Renal cortex interstitium (tissue), 15 donors: ENCODE measurements around the gene HPS4. TPM values are rescaled to one million over a fixed set of nuclear protein-coding genes. Genes with fewer than 3 reads are reported as not detected.
"Not testable (repeated sequence)": the region's sequence is repeated elsewhere in the genome, so short reads cannot be mapped to it uniquely, and the experiment has no call there.

ENCODE experiments used
- DNase-seq, 11 donors: peaks; one replicate each; pipeline ENCODE4 v3.0.0-alpha.2; 2013; ENCODE audit warnings: low read depth in 9 of 11, low spot score in 4 of 11; ENCODE audit errors: extremely low read depth in 1 of 11
- long read RNA-seq, 16 experiments: transcript quantifications; one replicate each; lab custom pipeline, GENCODE V29; 2026
- polyA plus RNA-seq, 3 donors: library from polyadenylated mRNA; unstranded; fragments of 120-200 nt; gene quantifications; one replicate each; pipeline ENCODE4 v1.2.1, GENCODE V29; 2013; ENCODE audit not compliant: insufficient read length in 3 of 3

HPS4 gene
- 10 to 100 TPM; 31.3 to 43.0 (median 39.2) TPM for polyA plus RNA-seq
- long read RNA-seq, donor 1, partial matches to known transcripts: 0 of 2 reads
- long read RNA-seq, donor 1, other reads (novel, unspliced or antisense): 0 of 2 reads
- long read RNA-seq, donor 2, partial matches to known transcripts: 5 of 5 reads
- long read RNA-seq, donor 2, other reads (novel, unspliced or antisense): 0 of 5 reads
- long read RNA-seq, donor 3: 0 reads
- long read RNA-seq, donor 4, partial matches to known transcripts: 0 of 5 reads
- long read RNA-seq, donor 4, other reads (novel, unspliced or antisense): 5 of 5 reads
- long read RNA-seq, donor 5, partial matches to known transcripts: 0 of 1 reads
- long read RNA-seq, donor 5, other reads (novel, unspliced or antisense): 0 of 1 reads
- long read RNA-seq, donor 6, partial matches to known transcripts: 11 of 11 reads
- long read RNA-seq, donor 6, other reads (novel, unspliced or antisense): 0 of 11 reads
- long read RNA-seq, donor 7, full-length matches to known transcripts: 3 of 3 reads
- long read RNA-seq, donor 7, partial matches to known transcripts: 0 of 3 reads
- long read RNA-seq, donor 7, other reads (novel, unspliced or antisense): 0 of 3 reads
- long read RNA-seq, donor 8, partial matches to known transcripts: 0 of 1 reads
- long read RNA-seq, donor 8, other reads (novel, unspliced or antisense): 0 of 1 reads
- long read RNA-seq, donor 9, partial matches to known transcripts: 0 of 1 reads
- long read RNA-seq, donor 9, other reads (novel, unspliced or antisense): 0 of 1 reads
- long read RNA-seq, donor 10, full-length matches to known transcripts: 2 of 2 reads
- long read RNA-seq, donor 10, partial matches to known transcripts: 0 of 2 reads
- long read RNA-seq, donor 10, other reads (novel, unspliced or antisense): 0 of 2 reads
- long read RNA-seq, donor 11, partial matches to known transcripts: 0 of 1 reads
- long read RNA-seq, donor 11, other reads (novel, unspliced or antisense): 0 of 1 reads
- long read RNA-seq, donor 12, partial matches to known transcripts: 0 of 1 reads
- long read RNA-seq, donor 12, other reads (novel, unspliced or antisense): 0 of 1 reads
- long read RNA-seq, donor 13, full-length matches to known transcripts: 5 of 17 reads
- long read RNA-seq, donor 13, partial matches to known transcripts: 12 of 17 reads
- long read RNA-seq, donor 13, other reads (novel, unspliced or antisense): 0 of 17 reads
- long read RNA-seq, donor 14: 0 reads
- long read RNA-seq, donor 15: 0 reads
- long read RNA-seq, donor 16, full-length matches to known transcripts: 3 of 8 reads
- long read RNA-seq, donor 16, partial matches to known transcripts: 5 of 8 reads
- long read RNA-seq, donor 16, other reads (novel, unspliced or antisense): 0 of 8 reads

DNA sequence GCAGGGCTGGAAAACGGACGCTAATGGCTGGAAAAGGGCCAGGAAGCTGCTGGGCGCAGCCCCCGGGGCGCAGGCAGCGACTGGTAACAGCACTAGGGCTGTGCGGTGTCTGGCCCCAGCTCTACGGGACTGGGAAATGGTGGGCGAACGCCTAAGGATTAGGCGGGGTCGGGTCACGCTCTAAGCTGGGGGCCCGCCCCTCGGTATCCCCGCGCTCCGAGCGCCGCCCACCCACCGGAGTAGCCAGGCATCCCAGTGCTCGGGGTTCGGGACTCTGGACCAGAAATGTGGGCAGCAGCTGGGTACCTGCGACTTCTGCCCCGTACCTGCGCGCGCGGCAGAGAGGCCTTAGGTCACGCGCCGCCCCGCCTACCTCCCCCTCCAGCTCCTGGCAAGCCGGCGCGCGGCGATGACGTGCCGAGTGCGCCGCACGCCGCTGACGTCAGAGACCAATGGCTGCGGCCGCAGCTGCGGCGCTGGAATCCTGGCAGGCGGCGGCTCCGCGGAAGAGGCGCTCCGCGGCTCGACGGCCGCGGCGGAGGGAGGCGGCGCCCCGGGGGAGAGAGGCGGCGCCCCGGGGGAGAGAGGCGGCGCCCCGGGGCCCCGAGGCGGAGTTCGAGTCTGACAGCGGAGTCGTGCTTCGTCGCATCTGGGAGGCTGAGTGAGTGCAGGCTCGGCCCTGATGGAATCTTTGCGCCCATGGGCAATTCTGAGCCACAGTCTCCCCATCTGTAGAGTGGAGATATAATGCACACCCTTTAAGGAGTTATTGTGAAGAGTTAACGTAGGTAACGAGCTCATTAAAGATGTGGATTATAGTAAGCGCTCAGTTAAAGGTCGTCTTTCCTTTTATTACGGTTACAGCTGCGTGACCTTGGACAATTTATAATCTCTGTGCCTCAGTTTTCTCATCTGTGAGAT lies at the start of gene HPS4, which contains the start of gene SRRD:
TSS of gene HPS4 (minus strand) at position 345 of the 921 bp plus-strand sequence. CDS start 2,021 bp downstream, outside the sequence.
TSS of gene SRRD (plus strand) at position 439 of the 921 bp plus-strand sequence. CDS start at position 453, 14 bp downstream.
- DNase-seq: peak; percentile 70 to 90 (median 85)

DNA sequence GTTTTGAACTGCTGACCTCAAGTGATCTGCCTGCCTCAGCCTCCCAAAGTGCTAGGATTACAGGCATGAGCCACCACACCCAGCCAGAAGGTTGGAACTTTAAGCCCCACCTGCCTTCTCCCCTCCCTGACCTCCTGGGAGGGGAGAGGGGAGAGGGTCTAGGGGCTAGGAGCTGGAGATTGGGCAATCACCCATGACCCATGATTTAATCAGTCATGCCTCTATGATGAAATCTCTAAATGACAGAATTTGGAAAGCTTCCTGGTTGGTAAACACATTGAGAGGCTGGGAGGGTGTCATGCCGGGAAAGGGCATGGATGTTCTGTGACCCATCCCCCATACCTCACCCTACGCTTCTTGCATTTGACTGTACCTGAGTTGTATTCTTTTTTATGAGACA lies 45.8 kb upstream of the HPS4 start:
- no peak for DNase-seq

DNA sequence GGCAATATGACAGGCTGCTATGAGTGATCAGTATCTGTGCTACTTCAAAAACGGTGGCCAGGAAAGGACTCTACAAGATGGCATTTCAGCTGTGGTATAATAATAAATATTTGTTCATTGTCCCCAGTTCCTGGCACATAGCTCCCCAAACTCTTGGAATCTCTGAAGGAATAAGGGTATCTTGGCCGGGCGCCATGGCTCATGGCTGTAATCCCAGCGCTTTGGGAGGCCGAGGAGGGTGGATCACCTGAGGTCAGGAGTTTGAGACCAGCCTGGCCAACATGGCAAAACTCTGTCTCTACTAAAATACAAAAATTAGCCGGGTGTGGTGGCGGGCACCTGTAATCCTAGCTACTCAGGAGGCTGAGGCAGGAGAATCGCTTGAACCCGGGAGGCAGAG lies 44.9 kb upstream of the HPS4 start:
- not testable (repeated sequence) for DNase-seq

DNA sequence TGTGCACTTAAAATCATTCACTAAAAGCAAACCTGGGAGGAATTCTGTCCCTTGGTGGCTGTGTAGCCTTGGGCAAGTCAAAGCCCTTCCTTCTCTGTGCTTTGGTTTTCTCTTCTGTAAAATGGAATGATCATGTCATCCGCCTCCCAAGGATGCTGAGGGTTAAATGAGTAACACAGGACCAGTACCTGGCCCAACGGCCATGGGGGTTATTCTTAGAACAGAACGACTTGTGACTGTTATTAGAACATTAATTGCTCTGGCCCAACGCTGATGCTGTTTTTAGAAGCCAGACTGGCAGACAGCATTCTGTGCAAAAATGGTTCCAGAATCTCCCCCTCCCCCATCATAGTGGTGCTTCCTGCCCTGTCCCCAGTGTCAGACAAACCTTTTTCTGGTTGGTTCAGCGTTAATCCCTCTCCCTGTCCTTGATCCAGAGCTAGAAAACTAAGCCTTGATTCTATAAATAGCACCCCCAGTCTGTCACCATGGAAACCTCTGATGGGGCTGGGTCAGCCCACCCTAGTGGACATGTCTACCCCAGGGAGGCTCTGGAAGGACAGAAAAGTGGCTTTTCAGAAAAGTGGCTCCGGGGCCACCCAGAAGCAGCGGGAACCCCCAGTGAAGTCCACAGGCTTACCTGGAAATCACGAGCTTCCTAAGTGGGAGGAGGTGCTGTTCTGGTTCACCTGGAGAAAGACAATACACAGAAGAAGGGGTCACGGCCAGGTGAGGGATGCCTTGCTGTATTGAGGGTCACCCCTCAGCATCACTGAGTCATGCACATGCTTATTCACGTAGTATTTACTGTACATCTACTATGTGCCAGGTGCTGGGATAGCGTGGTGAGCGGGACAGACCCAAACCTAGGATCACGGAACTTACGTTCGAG lies 44.2 kb upstream of the HPS4 start:
- DNase-seq: no peak

DNA sequence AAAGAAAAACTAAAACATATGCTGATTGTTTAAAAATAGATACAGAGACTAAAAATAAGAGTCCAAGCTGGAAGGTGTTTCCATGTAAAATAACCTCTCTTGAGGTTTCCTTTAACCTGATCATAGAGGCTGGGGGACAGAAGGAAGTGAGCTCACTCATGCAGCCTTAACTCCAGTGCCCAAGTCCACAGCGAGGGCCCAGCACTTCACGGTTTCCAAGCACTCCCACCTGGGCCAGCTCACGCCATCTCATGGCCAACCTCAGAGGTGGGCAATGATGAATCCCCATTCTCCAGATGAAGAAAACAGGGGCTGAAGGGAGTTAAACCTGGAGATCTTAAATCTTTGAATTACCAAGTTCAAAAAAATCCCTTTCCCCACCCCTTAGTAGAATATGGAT lies 43.6 kb upstream of the HPS4 start:
- no peak for DNase-seq

DNA sequence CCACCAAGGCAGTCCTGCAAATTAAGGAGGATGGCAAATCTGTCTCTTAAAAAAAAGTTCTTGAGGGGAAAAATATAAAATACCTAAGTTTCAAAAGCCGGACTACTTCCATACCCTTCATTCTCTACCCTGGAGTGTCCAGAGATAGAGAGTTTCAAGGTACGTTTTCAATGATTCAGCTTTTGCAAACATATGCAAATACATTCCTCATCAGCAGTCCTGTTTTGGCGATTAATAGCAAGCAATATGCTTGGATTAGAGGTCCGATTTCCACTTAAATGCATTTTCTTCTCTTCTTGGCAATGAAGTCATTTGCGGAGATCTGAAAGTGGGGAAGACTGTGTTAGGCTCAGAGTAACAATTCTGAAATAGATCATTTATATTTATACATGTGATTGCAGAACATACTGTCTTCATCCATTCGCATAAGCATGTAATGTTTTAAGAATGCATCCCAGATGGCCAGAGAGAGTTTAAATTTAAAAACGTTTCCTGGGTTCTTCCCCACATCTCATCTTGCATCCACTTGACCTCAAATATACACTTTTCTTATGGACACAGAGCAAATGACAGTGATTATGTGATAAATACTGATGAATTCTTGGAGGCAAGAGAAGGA lies 42.5 kb upstream of the HPS4 start:
- no peak for DNase-seq

DNA sequence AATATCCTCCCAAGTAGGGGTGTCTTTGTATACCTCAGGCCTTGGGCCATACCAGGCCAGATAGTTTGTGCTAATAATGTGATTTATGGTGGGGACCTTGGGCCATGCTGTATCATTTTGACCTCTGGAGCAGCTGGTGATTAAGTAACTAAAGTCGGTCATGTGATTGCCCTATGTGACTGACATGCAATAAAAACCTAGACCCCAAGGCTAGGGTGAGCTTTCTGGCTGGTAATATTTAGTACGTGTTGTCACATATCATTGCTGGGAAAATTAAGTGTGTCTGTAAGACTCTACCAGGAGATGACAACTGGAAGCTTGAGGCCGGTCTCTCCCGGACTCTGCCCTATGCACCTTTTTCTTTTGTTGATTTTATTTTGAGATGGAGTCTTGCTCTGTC lies 41.3 kb upstream of the HPS4 start:
- DNase-seq: no peak

DNA sequence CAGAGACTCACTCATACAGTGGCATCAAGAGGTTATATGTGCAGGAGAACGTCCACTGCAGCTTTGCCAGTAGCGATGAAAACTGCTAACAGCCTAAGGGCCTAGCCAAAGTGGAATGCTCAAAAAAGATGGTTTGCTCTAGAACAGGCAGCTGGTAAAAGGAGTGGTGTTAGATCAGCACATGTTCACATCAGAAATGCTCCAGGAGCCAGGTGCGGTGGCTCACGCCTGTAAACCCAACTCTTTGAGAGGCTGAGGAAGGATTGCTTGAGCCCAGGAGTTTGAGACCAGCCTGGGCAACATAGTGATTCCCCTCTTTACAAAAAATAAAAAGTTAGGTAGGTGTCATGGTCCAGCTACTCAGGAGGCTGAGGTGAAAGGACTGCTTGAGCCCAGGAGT lies 39.0 kb upstream of the HPS4 start:
- DNase-seq: no peak

DNA sequence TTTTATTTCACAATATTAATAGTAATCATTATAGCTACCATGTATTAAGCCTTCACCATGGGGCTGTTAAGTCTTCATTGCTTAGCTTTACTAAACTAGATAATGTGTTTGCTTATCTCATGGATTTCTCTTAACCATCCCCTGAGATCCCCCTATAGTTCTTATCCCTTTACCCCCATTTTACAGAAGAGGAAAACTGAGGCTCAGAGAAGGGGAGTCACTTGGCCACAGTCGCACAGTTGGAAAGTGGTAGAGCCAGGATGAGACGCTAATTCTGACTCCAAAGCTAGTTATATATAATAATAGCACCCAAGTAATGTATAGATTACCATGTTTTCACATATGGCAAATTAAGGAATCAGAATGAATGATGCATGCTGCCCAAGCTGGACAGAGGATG lies 38.4 kb upstream of the HPS4 start:
- no peak for DNase-seq

DNA sequence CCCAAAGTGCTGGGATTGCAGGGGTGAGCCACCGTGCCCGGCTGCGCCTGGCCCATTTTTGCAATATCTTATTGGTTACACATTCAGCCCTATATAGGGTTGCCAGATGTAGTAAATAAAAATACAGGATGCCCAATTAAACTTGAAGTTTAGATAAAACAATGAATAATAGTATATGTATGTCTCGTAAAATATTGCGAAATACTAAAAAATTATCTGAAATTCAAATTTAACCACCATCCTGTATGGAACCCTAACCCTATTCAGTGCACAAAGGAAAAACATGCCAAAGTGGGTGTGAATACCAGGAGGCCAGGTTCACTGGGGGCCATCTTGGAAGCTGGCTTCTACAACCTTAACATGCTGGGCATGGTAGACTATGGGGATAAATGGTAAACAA lies 33.8 kb upstream of the HPS4 start:
- DNase-seq: no peak

DNA sequence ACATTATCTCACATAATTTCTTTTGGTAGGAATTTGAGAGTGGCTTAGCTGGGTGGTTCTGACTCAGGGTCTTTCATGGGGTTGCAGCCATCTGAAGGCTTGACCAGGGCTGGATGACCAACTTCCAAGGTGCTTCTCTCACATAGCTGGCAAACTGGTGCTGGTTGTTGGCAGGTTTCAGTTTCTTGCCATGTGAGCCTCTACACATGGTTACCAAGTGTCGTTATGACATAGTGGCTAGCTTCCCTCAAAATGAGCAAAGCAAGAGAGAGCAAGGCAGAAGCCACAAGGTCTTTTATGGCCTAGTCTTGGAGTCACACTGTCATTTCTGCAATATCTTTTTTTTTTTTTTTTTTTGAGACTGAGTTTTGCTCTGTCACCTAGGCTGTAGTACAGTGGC lies 32.9 kb upstream of the HPS4 start:
- no peak for DNase-seq

DNA sequence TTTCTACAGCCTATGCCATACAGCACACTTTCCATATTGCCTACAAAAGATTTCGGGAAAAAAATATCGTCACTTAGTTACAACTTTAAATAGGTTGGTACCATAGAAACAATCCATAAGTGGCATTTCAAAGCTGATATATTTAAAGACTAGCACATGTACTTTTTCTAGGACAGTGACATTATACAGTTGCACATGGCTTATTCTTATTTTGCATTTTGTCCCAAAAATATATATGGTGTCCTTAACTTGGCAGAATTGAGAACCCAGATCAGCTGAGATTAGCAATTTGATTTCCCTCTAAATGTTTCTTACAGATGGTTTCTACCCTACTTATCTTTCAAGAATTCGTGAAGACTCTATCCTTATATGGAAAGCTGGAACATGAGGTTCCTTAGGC lies 32.3 kb upstream of the HPS4 start:
- no peak for DNase-seq

DNA sequence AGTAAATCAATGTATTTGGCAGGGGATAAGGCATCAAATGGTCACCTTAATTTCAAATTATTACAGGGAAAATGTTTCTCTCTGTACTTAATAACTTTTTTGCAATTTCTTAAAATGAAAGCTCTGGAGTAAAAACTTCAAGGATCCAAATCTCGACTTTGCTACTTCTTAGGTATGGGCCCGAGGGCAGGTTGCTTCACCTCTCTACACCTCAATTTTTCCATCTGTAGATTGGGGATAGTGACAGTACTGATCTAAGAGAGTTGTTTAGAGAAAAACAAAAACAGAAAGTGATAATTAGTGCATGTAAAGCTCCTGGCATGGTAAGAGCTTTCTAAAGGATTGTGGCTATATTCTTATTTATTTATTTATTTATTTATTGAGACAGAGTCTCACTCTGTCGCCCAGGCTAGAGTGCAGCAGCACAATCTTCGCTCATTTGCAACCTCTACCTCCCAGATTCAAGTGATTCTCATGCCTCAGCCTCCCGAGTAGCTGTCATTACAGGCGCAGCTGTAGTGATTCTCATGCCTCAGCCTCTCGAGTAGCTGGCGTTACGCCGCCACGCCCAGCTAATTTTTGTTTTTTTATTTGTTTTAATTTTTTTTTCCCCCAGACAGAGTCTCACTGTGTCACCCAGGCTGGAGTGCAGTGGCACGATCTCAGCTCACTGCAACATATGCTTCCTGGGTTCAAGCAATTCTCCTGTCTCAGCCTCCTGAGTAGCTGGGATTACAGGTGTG lies 31.0 kb upstream of the HPS4 start:
- no peak for DNase-seq

DNA sequence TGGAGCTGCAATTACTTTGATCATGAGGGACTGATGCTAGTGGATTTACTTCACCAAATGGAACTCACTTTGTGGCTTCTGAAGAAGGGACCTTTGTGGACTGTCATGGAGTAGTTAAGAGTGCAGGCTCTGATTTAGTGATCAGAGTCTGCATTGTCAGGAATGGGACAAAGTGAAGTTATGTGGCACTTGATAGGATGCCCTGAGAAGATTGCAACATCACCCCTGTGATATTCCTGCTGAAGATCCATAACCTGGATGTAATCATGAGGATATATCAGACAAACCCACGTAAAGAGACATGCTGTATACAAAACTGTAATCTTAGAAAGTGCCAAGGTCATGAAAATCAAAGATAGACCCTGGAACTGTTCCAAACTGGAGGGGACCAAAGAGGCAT lies 30.3 kb upstream of the HPS4 start:
- DNase-seq: no peak

DNA sequence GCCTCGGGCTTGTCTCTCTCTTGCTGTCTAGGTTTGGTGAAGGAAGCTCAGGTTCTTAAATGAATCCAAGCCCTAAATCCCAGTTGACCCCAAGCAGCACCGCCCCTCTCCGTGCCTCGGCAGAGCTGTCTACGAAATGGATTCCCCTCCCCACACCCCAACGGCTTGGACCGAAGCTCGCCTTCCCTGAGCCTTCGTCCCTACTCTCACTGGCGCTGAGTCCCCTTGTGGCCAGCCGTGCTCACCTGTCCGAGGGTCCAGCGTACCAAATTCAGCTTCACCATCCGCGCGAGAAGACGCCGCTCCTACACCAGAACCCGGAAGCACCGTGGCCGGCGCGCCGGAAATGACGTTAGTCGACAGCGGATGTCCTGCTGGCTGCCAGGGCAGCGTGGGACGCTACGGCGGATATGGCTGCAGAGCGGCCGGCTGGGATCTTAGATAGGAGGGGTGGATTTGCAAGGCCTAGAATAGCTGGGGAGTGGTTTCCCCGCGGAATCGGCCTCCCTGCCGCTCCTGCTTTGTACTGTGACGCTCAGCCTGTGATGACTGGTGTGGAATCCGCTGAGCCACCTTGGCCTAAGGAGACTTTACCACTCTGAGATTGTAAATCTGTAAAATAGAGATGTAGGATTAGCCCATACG lies 28.7 kb upstream of the HPS4 start, which contains the start of gene TFIP11:
TSS of gene TFIP11 (minus strand) at position 325 of the 645 bp plus-strand sequence. CDS start 2,201 bp downstream, outside the sequence.
- peak; percentile 82 to 93 (median 89) for DNase-seq
